GM23338 (cell line): ENCODE measurements around the gene OR2T3. TPM values are rescaled to one million over a fixed set of nuclear protein-coding genes. Genes with fewer than 3 reads are reported as not detected.
"Not testable (repeated sequence)": the region's sequence is repeated elsewhere in the genome, so short reads cannot be mapped to it uniquely, and the experiment has no call there.

Source experiments
- ATAC-seq: fragments of 200-7000 bp; cut with Tn5 transposase; 3 replicates; pipeline ENCODE4 v1.9.1; 2020
- DNase-seq: peaks from one replicate; pipeline ENCODE4 v3.0.0-alpha.2; 2015; ENCODE audit warnings: low spot score
- H2AFZ ChIP-seq: fragments of 200-600 bp; sonication (generic); 2 replicates; pipeline ENCODE4 v1.8.0; 2016; ENCODE audit warnings: antibody characterized with exemption, mild to moderate bottlenecking, moderate library complexity
- H3F3A ChIP-seq: fragments of 200-600 bp; sonication (generic); replicated peaks from 2 replicates; pipeline ENCODE4 v1.8.0; 2017; ENCODE audit warnings: antibody characterized with exemption, mixed run types, low read depth
- H3K27ac ChIP-seq: fragments of 200-600 bp; sonication (generic); 2 replicates; pipeline ENCODE4 v1.6.1; 2016; ENCODE audit warnings: low read depth
- H3K27me3 ChIP-seq: fragments of 200-600 bp; sonication (generic); 2 replicates; pipeline ENCODE4 v1.8.0; 2016; ENCODE audit warnings: mild to moderate bottlenecking, mixed run types, moderate library complexity; ENCODE audit not compliant: insufficient read depth
- H3K36me3 ChIP-seq: fragments of 200-600 bp; sonication (generic); 2 replicates; pipeline ENCODE4 v1.8.0; 2016; ENCODE audit warnings: mild to moderate bottlenecking; ENCODE audit not compliant: insufficient read depth
- H3K4me1 ChIP-seq: fragments of 200-600 bp; sonication (generic); 2 replicates; pipeline ENCODE4 v1.8.0; 2016; ENCODE audit warnings: mild to moderate bottlenecking, moderate library complexity; ENCODE audit not compliant: insufficient read depth
- H3K4me2 ChIP-seq: fragments of 200-600 bp; sonication (generic); 2 replicates; pipeline ENCODE4 v1.7.1; 2017; ENCODE audit warnings: mixed run types
- H3K4me3 ChIP-seq: fragments of 200-600 bp; sonication (generic); 2 replicates; pipeline ENCODE4 v1.6.1; 2016; ENCODE audit warnings: mixed run types
- H3K79me2 ChIP-seq: fragments of 200-600 bp; sonication (generic); replicated peaks from 2 replicates; pipeline ENCODE4 v1.8.0; 2017; ENCODE audit warnings: mild to moderate bottlenecking; ENCODE audit not compliant: insufficient read depth
- H3K9me2 ChIP-seq: fragments of 200-600 bp; sonication (generic); 2 replicates; pipeline ENCODE4 v1.8.0; 2017; ENCODE audit not compliant: insufficient read depth
- H4K20me1 ChIP-seq: fragments of 200-600 bp; sonication (generic); replicated peaks from 2 replicates; pipeline ENCODE4 v1.8.0; 2017; ENCODE audit warnings: mild to moderate bottlenecking; ENCODE audit not compliant: insufficient read depth
- H3K27ac Mint-ChIP-seq: 2 replicates; pipeline ENCODE4 v1.8.0; 2020; ENCODE audit warnings: inconsistent platforms, mild to moderate bottlenecking, moderate library complexity, mixed read lengths
- H3K27me3 Mint-ChIP-seq: 3 replicates; pipeline ENCODE4 v1.8.0; 2022; ENCODE audit warnings: low read depth, mild to moderate bottlenecking, moderate library complexity, mixed read lengths, inconsistent platforms; ENCODE audit not compliant: insufficient read depth, poor library complexity
- H3K36me3 Mint-ChIP-seq: 3 replicates; pipeline ENCODE4 v1.8.0; 2021; ENCODE audit warnings: low read depth, mild to moderate bottlenecking, inconsistent platforms, moderate library complexity, mixed read lengths
- H3K4me1 Mint-ChIP-seq: 3 replicates; pipeline ENCODE4 v1.8.0; 2020; ENCODE audit warnings: mild to moderate bottlenecking, inconsistent platforms, mixed read lengths
- H3K4me3 Mint-ChIP-seq: 3 replicates; pipeline ENCODE4 v1.8.0; 2021; ENCODE audit warnings: moderate library complexity, mild to moderate bottlenecking, inconsistent platforms, mixed read lengths
- H3K9me3 Mint-ChIP-seq: 3 replicates; pipeline ENCODE4 v1.8.0; 2020; ENCODE audit warnings: moderate library complexity, mild to moderate bottlenecking, inconsistent platforms, mixed read lengths
- polyA plus RNA-seq: library from polyadenylated mRNA; unstranded; fragments of >200 nt; fragmentation: Nextera tagmentation; extraction: Ambion mirVana; gene quantifications from 2 replicates; pipeline ENCODE4 v1.2.1, GENCODE V29; 2016
- total RNA-seq: library from RNA; depleted of rRNA; stranded (reverse); fragments of >200 nt; shearing (Covaris generic); gene quantifications from 2 replicates; pipeline ENCODE4 v1.2.3, GENCODE V29; 2014

OR2T3 gene
- total and polyA plus RNA-seq, 2 experiments from 2014 or later: not detected

DNA sequence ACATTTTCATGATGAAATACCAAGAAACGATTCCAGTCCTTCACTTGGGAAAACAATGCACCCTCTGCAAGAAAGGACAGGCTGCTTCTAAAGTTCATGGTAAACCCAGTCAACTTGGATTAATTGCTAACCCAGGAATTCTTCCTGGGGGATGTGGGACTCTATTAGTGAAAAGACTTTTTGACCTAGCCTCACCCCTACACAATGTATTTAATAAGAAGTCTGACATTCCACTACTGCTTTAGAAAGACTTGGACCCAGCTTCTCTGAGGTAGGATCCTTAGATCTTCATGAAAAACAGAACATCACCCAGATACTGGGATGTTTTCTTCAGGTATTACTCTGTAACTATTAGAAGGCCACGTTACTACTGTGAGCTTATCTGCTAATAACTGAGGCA is 27.8 kb upstream of the OR2T3 start, which contains the start of gene OR2T2:
TSS of gene OR2T2 (plus strand) at position 239 of the 400 bp plus-strand sequence. CDS start 7,161 bp downstream, outside the sequence.
- not testable (repeated sequence) for H3K27ac Mint-ChIP-seq, H3K4me2 ChIP-seq, H4K20me1 ChIP-seq, H3K36me3 ChIP-seq, H3K79me2 ChIP-seq, H3K4me1 Mint-ChIP-seq, H3K4me1 ChIP-seq, ATAC-seq, H2AFZ ChIP-seq, H3K4me3 ChIP-seq, H3F3A ChIP-seq, H3K4me3 Mint-ChIP-seq, H3K27me3 Mint-ChIP-seq, H3K27ac ChIP-seq, DNase-seq, H3K9me2 ChIP-seq, H3K27me3 ChIP-seq
- peaks cover 69% of the 10 kb centered on the region for H3K9me3 Mint-ChIP-seq
- peaks cover 10% of the 10 kb centered on the region; the same call in 2 of the 3 replicates for H3K36me3 Mint-ChIP-seq

DNA sequence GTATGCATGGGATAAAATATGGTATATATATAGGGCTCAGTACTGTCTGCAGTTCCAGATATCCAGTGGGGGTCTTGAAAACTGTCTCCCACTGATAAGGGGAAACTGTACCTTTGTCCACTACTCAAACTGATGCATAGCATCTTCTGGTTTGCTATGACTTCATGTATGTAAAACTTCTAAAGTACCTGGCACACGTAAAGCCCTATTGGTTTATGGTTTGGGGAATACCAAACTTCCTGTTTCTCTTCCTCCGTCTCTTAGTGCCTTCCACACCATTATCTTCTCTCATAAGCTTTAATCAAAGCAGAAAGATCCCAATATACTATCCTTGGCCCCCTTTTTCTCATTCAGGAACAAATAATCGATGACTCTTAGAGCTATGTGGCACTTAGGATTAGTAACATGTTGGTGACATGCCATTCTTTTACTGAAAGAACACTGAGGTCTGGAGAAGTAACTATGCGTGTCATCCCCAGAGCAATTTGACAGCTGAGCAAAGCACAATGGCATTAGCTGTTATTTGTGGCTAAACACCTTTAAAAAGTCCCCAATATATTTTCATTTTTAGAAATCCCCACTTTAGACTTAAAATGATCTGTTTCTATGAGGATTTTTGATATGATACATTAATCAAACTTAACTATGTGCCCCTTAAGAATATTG is 24.6 kb upstream of the OR2T3 start:
- not testable (repeated sequence) for DNase-seq, H4K20me1 ChIP-seq, H3K4me2 ChIP-seq, H3K27ac Mint-ChIP-seq, H2AFZ ChIP-seq, ATAC-seq, H3K36me3 ChIP-seq, H3K27ac ChIP-seq, H3K4me3 ChIP-seq, H3K4me1 Mint-ChIP-seq, H3F3A ChIP-seq, H3K4me1 ChIP-seq, H3K27me3 Mint-ChIP-seq, H3K79me2 ChIP-seq, H3K36me3 Mint-ChIP-seq, H3K27me3 ChIP-seq, H3K4me3 Mint-ChIP-seq, H3K9me2 ChIP-seq
- peaks cover 48% of the 10 kb centered on the region for H3K9me3 Mint-ChIP-seq

DNA sequence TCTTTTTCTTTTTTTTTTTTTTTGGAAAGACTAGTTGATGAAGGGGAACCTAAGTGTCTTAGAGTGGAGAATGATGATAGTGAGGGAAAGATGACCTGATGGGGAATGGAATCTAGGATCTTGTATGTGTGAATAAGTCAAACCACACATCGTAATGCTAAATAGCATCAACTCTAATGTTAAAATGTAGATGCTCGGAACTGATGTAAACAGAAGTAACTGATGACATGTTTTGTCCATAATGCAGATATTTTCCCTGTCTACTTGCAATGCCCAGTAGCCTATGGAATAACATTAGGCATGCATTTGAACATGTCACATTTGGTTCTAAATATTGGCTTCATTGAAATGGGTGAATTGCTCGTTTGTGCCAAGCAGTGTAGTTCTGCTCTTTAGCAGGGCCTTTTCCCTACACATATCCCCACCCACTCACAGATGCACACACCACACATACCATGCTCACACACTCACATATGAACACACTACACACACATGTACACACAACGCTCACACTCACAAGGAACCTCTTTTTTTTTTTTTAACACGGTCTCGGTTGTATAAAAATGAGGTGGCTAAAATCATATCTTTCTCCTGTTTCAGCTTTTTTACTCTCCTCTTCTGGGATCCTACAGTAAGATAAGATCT is 23.2 kb upstream of the OR2T3 start:
- not testable (repeated sequence) for DNase-seq, H3K9me2 ChIP-seq, H2AFZ ChIP-seq, H3K27me3 Mint-ChIP-seq, H3K4me2 ChIP-seq, ATAC-seq, H3K4me3 Mint-ChIP-seq, H3K36me3 Mint-ChIP-seq, H3K79me2 ChIP-seq, H3K27ac Mint-ChIP-seq, H3F3A ChIP-seq, H3K27me3 ChIP-seq, H3K36me3 ChIP-seq, H4K20me1 ChIP-seq, H3K4me1 Mint-ChIP-seq, H3K4me3 ChIP-seq, H3K4me1 ChIP-seq, H3K27ac ChIP-seq
- peaks cover 38% of the 10 kb centered on the region for H3K9me3 Mint-ChIP-seq

DNA sequence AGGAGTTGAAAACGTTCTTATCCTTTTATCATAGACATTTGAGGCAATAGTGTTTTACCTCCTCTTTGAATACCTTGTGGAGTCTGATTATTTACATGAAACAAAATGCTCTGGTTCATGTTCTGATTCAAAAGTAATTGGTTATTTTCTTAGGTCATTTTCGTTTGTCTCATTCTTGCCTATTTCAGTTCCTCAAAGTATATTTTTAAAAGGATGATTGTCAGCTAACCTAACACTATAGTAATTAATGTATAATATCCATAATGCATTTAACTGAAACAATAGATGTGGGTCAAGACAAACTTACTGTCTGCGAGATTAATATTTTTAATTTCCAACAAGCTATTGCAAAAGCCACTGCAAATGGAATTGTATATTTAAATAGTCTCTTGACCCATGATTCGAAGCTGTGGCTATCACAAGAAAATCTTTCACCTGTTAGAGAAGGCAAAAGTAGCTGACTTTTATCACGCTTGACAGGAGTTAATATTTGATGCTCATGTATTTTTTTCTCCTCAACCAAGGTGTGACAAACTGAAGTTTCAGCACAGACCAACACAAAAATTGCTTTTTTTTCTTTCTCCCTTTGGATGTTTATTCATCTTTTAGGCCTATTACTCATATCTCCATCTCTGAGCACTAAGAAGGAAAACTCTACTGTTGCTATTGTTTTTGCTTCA is 22.5 kb upstream of the OR2T3 start:
- not testable (repeated sequence) for ATAC-seq, H3K4me3 Mint-ChIP-seq, H3K4me3 ChIP-seq, H3K27me3 ChIP-seq, H3F3A ChIP-seq, H3K27ac Mint-ChIP-seq, H3K79me2 ChIP-seq, H3K4me1 ChIP-seq, H3K36me3 ChIP-seq, H3K9me2 ChIP-seq, H3K27me3 Mint-ChIP-seq, H4K20me1 ChIP-seq, H3K36me3 Mint-ChIP-seq, H3K27ac ChIP-seq, H2AFZ ChIP-seq, DNase-seq, H3K4me2 ChIP-seq, H3K4me1 Mint-ChIP-seq
- peaks cover 33% of the 10 kb centered on the region for H3K9me3 Mint-ChIP-seq

DNA sequence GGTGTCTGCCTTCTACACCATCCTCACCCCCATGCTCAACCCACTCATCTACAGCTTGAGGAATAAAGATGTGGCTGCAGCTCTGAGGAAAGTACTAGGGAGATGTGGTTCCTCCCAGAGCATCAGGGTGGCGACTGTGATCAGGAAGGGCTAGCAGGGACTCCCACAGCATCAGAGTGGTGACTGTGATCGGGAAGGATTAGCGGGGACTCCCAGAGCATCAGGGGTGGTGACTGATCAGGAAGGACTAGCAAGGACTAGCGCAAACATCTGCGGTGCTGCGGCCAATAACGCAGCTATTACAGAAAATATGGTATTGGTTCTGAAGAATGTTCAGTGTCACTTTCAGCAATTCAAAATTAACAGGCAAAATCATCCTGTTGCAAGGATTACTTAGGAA is 19.5 kb upstream of the OR2T3 start:
- H3K27me3 Mint-ChIP-seq, ATAC-seq, H3K36me3 Mint-ChIP-seq, H3K36me3 ChIP-seq, H3K4me3 Mint-ChIP-seq, H3K4me1 Mint-ChIP-seq, H2AFZ ChIP-seq, H3K9me2 ChIP-seq, H3K27ac Mint-ChIP-seq, H3K4me1 ChIP-seq, H3K79me2 ChIP-seq, H3K27me3 ChIP-seq, H3F3A ChIP-seq, H3K27ac ChIP-seq, H3K4me3 ChIP-seq, H3K4me2 ChIP-seq, DNase-seq, H4K20me1 ChIP-seq: not testable (repeated sequence)
- H3K9me3 Mint-ChIP-seq: peaks cover 27% of the 10 kb centered on the region

DNA sequence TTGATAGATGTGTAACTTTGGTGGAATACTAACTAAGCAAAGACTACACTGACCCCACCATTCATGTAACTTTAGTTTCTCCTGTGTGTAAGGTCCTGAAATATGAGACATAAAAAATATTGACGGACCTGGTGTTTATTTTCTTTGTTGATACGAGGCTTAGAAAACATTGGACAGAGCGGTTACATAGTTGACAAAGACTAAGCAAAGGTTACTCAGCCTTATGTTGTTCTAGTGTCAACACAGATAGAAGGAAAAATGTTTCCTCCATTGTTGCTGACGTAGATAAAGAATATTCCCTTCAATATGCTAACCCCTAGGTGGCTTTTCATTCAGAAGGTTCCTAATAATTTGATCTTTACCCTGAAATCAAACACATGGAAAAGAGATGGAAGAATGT is 18.1 kb upstream of the OR2T3 start:
- H3F3A ChIP-seq, H3K4me2 ChIP-seq, H4K20me1 ChIP-seq, H3K27me3 ChIP-seq, H3K27ac Mint-ChIP-seq, H3K27me3 Mint-ChIP-seq, H3K36me3 Mint-ChIP-seq, H3K4me1 ChIP-seq, H3K4me3 Mint-ChIP-seq, DNase-seq, H3K4me1 Mint-ChIP-seq, H3K79me2 ChIP-seq, H3K9me2 ChIP-seq, H3K4me3 ChIP-seq, H3K36me3 ChIP-seq, ATAC-seq, H3K27ac ChIP-seq, H2AFZ ChIP-seq: not testable (repeated sequence)
- peaks cover 40% of the 10 kb centered on the region for H3K9me3 Mint-ChIP-seq
